Endometrial microvascular endothelial cells (primary cell): ENCODE results near the gene GSTM1. TPM values are rescaled to one million over a fixed set of nuclear protein-coding genes. Genes with fewer than 3 reads are reported as not detected.

Source experiments
- in situ Hi-C: cut with HindIII; loops from 2 replicates; pipeline ENCODE4 v1.10.0; 2017; ENCODE audit warnings: low sequenced_read_pairs, low pct_unique_long_range_greater_than_20kb; ENCODE audit errors: inconsistent ontology term
- total RNA-seq: library from RNA; depleted of rRNA; stranded (reverse); fragments of >200 nt; gene quantifications from one replicate; pipeline ENCODE4 v1.2.3, GENCODE V29; 2015; ENCODE audit errors: inconsistent ontology term

GSTM1 gene
- 19.0 TPM for total RNA-seq

- in situ Hi-C loops, result no loop called here
Measured at GRCh38 chr1:109687641-109688499, at the start of gene GSTM1. Gene GSTM1 (plus strand): TSS chr1:109687817. CDS start chr1:109687874, 57 bp downstream.

- in situ Hi-C loops, result no loop called here
Measured at GRCh38 chr1:109639063-109639840, 48.4 kb upstream of the GSTM1 start.

GRCh38 chr1:109639841-109640184 lies 47.8 kb upstream of the GSTM1 start:
- in situ Hi-C loops, result loop anchor here (10.0 kb wide), 1 partner anchor 125 kb away; the partner anchor contains the start of gene EPS8L3

- in situ Hi-C loops, result loop anchor here (10.0 kb wide), 1 partner anchor 124 kb away; the partner anchor contains the start of gene EPS8L3
Measured at GRCh38 chr1:109640285-109640865, 47.2 kb upstream of the GSTM1 start.

- in situ Hi-C loops, result loop anchor here (10.0 kb wide), 1 partner anchor 124 kb away; the partner anchor contains the start of gene EPS8L3
Measured at GRCh38 chr1:109641078-109641740, 46.4 kb upstream of the GSTM1 start.

GRCh38 chr1:109641861-109642260 lies 45.8 kb upstream of the GSTM1 start:
- in situ Hi-C loops, result loop anchor here (10.0 kb wide), 1 partner anchor 123 kb away; the partner anchor contains the start of gene EPS8L3

- in situ Hi-C loops, result loop anchor here (10.0 kb wide), 1 partner anchor 122 kb away; the partner anchor contains the start of gene EPS8L3
Measured at GRCh38 chr1:109642626-109643025, 45.0 kb upstream of the GSTM1 start.

GRCh38 chr1:109643385-109644230 lies 44.0 kb upstream of the GSTM1 start:
- in situ Hi-C loops, result loop anchor here (10.0 kb wide), 1 partner anchor 121 kb away; the partner anchor contains the start of gene EPS8L3

- in situ Hi-C loops, result loop anchor here (10.0 kb wide), 1 partner anchor 120 kb away; the partner anchor contains the start of gene EPS8L3
Measured at GRCh38 chr1:109644670-109645069, 42.9 kb upstream of the GSTM1 start.

- in situ Hi-C loops, result loop anchor here (10.0 kb wide), 1 partner anchor 115 kb away; the partner anchor contains the start of gene EPS8L3
Measured at GRCh38 chr1:109649491-109649914, 38.1 kb upstream of the GSTM1 start.

GRCh38 chr1:109650609-109651008 lies 37.0 kb upstream of the GSTM1 start:
- in situ Hi-C loops, result no loop called here

GRCh38 chr1:109652402-109652801 lies 35.2 kb upstream of the GSTM1 start:
- in situ Hi-C loops, result no loop called here

GRCh38 chr1:109653306-109653705 lies 34.3 kb upstream of the GSTM1 start:
- in situ Hi-C loops, result no loop called here

GRCh38 chr1:109654519-109654918 lies 33.1 kb upstream of the GSTM1 start:
- in situ Hi-C loops, result no loop called here

- in situ Hi-C loops, result no loop called here
Measured at GRCh38 chr1:109655615-109656519, 31.8 kb upstream of the GSTM1 start, which contains the start of gene GSTM4. Gene GSTM4 (plus strand): TSS chr1:109656099. CDS start chr1:109656390, 291 bp downstream.

GRCh38 chr1:109657395-109657794 lies 30.2 kb upstream of the GSTM1 start:
- in situ Hi-C loops, result no loop called here

- in situ Hi-C loops, result no loop called here
Measured at GRCh38 chr1:109657970-109658369, 29.6 kb upstream of the GSTM1 start.
